Measurements from ENCODE around the gene GRB10. TPM values are rescaled to one million over a fixed set of nuclear protein-coding genes. Genes with fewer than 3 reads are reported as not detected.
A peak's percentile ranks its signal among the peaks of the same experiment; 100 is the strongest.

GRB10 gene
- total and polyA plus RNA-seq, 2 of the 8 experiments (the other 6 are each of a cell fraction or from before 2014, with no cell fraction given), result 35.7 to 97.0 TPM

GRCh38 chr7:50805447-50806125 is 22.9 kb upstream of the GRB10 start:
- Histone ChIP-seq H3K18ac (ENCODE audit: extremely low read depth, low read length) (no peak overlapping the region), H3K4me1 (replicated peaks in 1 of 4; ENCODE audit: control insufficient read depth in 3 of 4, insufficient read depth in 4 of 4, low read length in 3 of 4) (peaks cover 0 to 4% (median 0%) of the 10 kb centered on the region in 4 experiments; a peak in 2 of 7 replicates), H3K23ac (ENCODE audit: insufficient read length) (no peak overlapping the region), H3K23me2 (ENCODE audit: low read depth, low read length) (no peaks in the 10 kb centered on the region), H3K14ac (ENCODE audit: insufficient read length) (no peak overlapping the region), H3K36me3 (ENCODE audit: control insufficient read depth in 2 of 4, insufficient read depth in 4 of 4, low read length in 3 of 4) (no peaks in the 10 kb centered on the region), H4K20me1 (replicated peaks in 1 of 2; ENCODE audit: control insufficient read depth in 1 of 2, insufficient read depth in 2 of 2, low read length in 2 of 2) (no peaks in the 10 kb centered on the region), H3K79me2 (ENCODE audit: control insufficient read depth in 1 of 2, insufficient read depth in 2 of 2, low read length in 2 of 2) (no peaks in the 10 kb centered on the region), H3K4ac (replicated peaks; ENCODE audit: insufficient read length, low read depth, low read length) (no peak overlapping the region), H2AK5ac (ENCODE audit: low read depth, low read length) (no peak overlapping the region), H3K9me3 (ENCODE audit: insufficient read depth in 2 of 2, low read depth in 1 of 2, low read length in 1 of 2) (no peaks in the 10 kb centered on the region), H3K4me3 (ENCODE audit: extremely low read depth in 1 of 4, insufficient read depth in 2 of 4, low read depth in 3 of 4, low read length in 4 of 4) (no peak overlapping the region), H2BK120ac (replicated peaks; ENCODE audit: low read depth, low read length) (no peak overlapping the region), H2BK15ac (ENCODE audit: low read length) (peak overlapping the region; percentile 19; the same call in 1 of the 2 replicates), H4K8ac (ENCODE audit: extremely low read depth, insufficient read depth, low read length) (no peak overlapping the region; the same call in 1 of the 2 replicates), H2AFZ (ENCODE audit: low read length) (no peak overlapping the region), H3K4me2 (ENCODE audit: insufficient read depth in 1 of 2, low read depth in 2 of 2, low read length in 2 of 2) (no peak overlapping the region), H2BK5ac (ENCODE audit: low read depth, low read length) (no peak overlapping the region), H2BK12ac (ENCODE audit: low read depth, low read length) (no peak overlapping the region), H3K27ac (ENCODE audit: low read depth, low read length) (no peak overlapping the region), H2BK20ac (ENCODE audit: low read length) (no peak overlapping the region), H3K56ac (replicated peaks; ENCODE audit: insufficient read length, low read depth, low read length) (no peak overlapping the region), H3K79me1 (ENCODE audit: low read depth, low read length) (no peaks in the 10 kb centered on the region), H3K9ac (replicated peaks in 1 of 4; ENCODE audit: extremely low read depth in 1 of 4, low read depth in 3 of 4, low read length in 3 of 4) (no peak overlapping the region), H4K5ac (ENCODE audit: insufficient read length, low read depth, low read length) (no peak overlapping the region), H3K27me3 (replicated peaks in 1 of 4; ENCODE audit: control insufficient read depth in 3 of 4, extremely low read depth in 1 of 4, insufficient read depth in 3 of 4, low read length in 3 of 4) (no peaks in the 10 kb centered on the region; a peak in 1 of 7 replicates), H4K91ac (replicated peaks; ENCODE audit: insufficient read length, low read length) (no peak overlapping the region)
- CTCF ChIA-PET (ENCODE audit: partially characterized antibody), result interaction anchor here (0.6 to 1.1 kb wide), 7 partner anchors 11 to 270 kb away, joined by 3 to 5 read pairs (median 3); no protein-coding TSS in a partner anchor
- POLR2A ChIA-PET (ENCODE audit: partially characterized antibody), result interaction anchor here (0.7 to 1.5 kb wide), 3 partner anchors 15 to 164 kb away, joined by 3 to 5 read pairs (median 3); no protein-coding TSS in a partner anchor
- FAIRE-seq, result no peak
- 88% methylated on average over 5 of the region's 5 CpGs; no CpG with 5 or more reads in 1 of the 2 experiments for WGBS, 2 experiments (ENCODE audit: extremely low coverage in 1 of 2, insufficient coverage in 1 of 2, insufficient read length in 1 of 2, insufficient replicate concordance in 2 of 2, low coverage in 1 of 2, low lambda C conversion rate in 2 of 2, missing lambda C conversion rate in 1 of 2)
- DNase-seq (ENCODE audit: low read depth in 1 of 2, low spot score in 2 of 2), result no peak
- TF ChIP-seq SIX5 (IDR thresholded peaks at IDR 0.05; ENCODE audit: low read depth, low read length) (no peak), BACH1 (IDR thresholded peaks at IDR 0.05; ENCODE audit: low read length) (no peak), RFX5 (IDR thresholded peaks at IDR 0.05; ENCODE audit: borderline replicate concordance, low read depth, low read length) (no peak), PHF8 (conservative IDR thresholded peaks at IDR 0.05; ENCODE audit: low read depth, low read length) (no peak), RNF2 (IDR thresholded peaks at IDR 0.05; ENCODE audit: borderline replicate concordance, low read depth, low read length, missing control alignments, poor library complexity, severe bottlenecking) (no peak), POU5F1 (IDR thresholded peaks at IDR 0.05; ENCODE audit: low read depth, low read length) (no peak), CEBPB (IDR thresholded peaks at IDR 0.05; ENCODE audit: low read depth, low read length) (no peak), RAD21 (IDR thresholded peaks at IDR 0.05 in 1 of 2, conservative IDR thresholded peaks at IDR 0.05 in 1 of 2; ENCODE audit: low read depth in 2 of 2, low read length in 2 of 2) (no peak)
- TF ChIP-seq, protein P1, sequence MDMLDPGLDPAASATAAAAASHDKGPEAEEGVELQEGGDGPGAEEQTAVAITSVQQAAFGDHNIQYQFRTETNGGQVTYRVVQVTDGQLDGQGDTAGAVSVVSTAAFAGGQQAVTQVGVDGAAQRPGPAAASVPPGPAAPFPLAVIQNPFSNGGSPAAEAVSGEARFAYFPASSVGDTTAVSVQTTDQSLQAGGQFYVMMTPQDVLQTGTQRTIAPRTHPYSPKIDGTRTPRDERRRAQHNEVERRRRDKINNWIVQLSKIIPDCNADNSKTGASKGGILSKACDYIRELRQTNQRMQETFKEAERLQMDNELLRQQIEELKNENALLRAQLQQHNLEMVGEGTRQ (IDR thresholded peaks at IDR 0.05; ENCODE audit: low read length), result no peak
- TF ChIP-seq, protein P2, sequence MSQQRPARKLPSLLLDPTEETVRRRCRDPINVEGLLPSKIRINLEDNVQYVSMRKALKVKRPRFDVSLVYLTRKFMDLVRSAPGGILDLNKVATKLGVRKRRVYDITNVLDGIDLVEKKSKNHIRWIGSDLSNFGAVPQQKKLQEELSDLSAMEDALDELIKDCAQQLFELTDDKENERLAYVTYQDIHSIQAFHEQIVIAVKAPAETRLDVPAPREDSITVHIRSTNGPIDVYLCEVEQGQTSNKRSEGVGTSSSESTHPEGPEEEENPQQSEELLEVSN (IDR thresholded peaks at IDR 0.05), result no peak

All from H1 (cell line).